HuH-7 (cell line): ENCODE data around the gene ARHGAP9.
"Not testable (repeated sequence)": the region's sequence is repeated elsewhere in the genome, so short reads cannot be mapped to it uniquely, and the experiment has no call there.

Experiments
- DNase-seq: peaks from one replicate; pipeline ENCODE4 v3.0.0; 2011; ENCODE audit warnings: low spot score

Gene ARHGAP9

DNA sequence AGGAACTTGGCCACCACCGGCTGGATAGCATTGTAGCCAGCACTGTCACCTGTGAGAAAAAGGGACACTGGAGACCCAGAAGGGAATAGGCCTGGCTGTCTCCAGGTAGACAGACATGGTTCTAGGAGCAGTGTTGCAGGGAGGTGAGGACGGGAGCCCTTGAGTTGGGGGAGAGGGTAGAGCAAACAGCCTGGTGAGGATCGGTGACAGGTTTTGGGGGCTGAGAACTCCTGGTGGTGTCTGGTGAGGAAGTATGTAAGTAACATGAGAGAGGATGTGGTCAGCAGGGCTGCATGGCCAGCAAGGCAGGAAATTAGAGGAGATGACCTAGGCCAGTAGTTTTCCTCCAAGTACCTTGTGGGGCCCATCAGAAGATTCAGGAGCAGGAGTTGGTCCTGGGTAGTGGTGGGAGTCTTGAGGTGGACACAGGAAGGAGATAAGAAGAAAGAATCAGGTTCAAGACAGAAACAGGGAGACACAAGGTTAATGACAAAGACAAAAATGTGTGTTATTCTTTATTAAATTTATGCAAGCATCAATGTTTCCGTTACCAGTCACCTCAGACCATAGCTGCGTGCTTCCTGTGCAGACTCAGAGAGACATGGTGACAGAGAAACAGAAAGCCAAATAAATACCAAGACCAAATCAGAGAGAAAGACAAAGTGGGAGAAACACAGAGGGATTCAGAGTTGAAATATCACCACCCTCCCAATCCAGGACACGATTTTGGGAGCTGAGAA lies at the start of gene ARHGAP9:
ARHGAP9 (minus strand) TSS at position 491 of the 740 bp plus-strand sequence; CDS start at position 31, 460 bp downstream.
- no peak for DNase-seq

DNA sequence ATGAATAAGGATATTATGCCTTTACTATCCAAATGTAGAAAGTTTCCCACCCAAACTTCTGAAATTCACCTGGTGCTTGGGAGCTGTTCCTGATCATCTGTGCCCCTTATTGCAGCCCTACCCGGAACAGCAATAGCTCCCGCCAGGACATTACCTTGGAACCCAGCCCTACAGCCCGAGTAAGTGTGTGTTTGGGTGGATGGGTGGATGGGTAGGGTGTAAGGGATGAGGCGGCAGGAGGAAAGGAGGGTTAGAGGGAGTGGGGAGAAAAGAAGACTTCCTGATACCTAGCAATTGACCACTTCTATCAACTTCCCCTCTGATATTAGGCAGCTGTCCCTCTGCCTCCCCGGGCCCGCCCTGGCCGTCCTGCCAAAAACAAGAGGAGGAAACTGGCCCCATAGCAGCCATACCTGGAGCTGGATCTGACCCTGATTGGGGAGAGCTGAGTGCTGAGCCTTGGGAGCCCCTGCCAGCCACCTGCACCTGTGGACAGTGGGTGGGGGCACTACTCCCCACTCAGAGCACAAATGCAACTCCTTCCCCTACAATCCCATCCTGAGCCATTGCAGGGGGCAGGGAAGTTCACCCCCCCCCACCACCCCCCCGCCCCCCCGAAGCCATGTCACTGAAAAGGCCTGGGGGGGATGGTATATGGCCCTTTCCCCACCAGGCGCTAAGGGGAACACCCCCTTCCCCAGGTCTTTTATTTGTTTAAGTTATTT lies 49.3 kb upstream of the ARHGAP9 start:
- no peak for DNase-seq

DNA sequence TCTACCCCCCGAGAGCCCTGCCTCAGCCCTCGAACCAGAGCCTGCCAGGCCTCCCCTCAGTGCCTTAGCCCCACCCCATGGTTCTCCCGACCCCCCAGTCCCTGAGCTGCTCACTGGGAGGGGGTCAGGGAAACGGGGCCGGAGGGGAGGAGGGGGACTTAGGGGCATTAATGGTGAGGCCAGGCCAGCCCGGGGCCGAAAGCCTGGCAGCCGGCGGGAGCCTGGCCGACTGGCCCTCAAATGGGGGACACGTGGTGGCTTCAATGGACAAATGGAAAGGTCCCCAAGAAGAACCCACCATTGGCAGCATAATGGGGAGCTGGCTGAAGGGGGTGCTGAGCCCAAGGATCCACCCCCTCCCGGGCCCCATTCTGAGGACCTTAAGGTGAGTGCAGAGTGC lies 48.5 kb upstream of the ARHGAP9 start:
- DNase-seq, result no peak

DNA sequence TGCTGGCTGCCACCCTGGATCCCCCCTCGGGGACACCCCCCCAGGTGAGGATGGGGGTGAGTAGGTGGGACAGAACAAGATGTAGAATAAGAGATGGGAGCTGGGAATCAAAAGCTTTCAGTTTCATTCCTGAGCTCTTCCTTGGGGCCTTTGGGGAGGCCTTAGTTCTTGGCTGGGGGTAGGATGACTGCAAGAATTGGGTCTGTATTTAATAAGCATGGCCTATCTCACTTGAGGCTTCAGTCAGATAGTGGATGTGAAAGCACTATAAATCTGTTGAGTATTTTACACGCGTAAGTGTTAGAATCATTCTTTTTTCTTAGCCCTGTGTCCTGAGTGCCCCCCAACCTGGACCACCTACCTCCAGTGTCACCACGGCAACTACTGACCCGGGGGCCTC lies 47.5 kb upstream of the ARHGAP9 start:
- DNase-seq, result no peak

GRCh38 chr12:57526477-57527126 lies 46.9 kb upstream of the ARHGAP9 start:
- DNase-seq, result no peak

GRCh38 chr12:57525615-57526383 lies 46.1 kb upstream of the ARHGAP9 start:
- DNase-seq, result no peak

DNA sequence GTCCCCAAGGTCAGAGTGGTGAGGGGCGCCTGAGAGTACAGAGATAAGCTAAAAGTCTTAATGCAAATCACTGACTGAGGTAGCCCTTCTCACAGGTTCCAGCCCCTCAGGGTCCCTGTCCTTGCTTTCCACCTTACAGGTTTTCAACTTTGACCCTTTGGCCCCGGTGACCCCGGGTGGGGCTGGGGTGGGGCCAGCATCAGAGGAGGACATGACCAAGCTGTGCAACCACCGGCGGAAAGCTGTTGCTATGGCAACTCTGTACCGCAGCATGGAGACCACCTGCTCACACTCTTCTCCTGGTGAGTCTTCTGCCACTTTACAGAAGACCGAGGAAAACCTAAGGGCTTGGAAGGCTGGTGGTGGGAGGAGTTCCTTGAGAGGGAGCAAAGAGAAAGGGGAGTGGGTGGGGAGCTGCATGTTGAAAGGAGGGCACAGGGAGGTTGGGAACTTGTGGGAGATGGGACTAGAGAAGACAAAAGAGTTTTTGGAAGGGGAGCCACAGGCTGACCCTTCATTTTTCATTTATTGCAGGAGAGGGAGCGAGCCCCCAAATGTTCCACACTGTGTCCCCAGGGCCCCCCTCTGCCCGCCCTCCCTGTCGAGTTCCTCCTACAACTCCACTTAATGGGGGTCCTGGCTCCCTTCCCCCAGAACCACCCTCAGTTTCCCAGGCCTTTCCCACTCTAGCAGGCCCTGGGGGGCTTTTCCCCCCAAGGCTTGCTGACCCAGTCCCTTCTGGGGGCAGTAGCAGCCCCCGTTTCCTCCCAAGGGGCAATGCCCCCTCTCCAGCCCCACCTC lies 45.3 kb upstream of the ARHGAP9 start:
- DNase-seq, result no peak

DNA sequence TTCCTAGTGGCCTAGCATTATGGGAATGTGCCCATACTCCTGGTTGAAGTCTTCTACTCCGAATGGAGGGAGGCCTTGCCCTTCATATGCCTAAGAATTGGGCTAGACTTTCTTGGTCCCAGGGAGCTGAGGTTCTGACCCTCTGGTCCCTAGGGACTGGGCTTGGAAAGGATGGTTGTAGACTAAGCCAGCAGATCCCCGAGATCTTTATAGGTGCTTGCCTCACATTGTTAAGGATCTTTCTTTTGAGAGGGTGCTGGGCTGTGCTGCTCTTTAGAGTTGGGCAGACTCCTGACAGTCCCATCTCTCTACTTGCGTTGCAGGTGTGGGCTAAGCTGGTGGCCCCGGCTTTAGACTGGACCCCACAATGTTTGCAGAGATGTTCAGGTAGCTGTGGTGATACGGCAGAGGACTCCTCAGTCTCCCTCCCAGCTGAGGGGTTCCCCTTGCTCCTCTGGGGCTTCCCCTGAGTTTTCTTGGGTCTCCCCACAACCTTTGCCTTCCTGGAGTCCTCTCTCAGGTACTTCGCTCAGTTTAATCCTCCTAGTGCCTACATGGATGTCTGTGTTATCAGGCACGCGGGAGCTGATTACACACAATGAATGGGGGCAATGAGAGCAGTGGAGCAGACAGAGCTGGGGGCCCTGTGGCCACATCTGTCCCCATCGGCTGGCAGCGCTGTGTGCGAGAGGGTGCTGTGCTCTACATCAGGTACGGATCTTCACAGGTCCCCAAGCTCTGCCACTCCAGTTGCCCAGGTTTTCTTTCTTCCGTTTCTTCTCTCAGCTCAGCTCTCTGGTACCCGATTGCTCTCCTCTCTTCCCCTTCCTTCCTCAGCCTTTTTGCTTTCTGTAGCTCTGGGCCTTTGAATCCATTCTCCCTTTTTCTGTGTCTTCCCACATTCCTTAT lies 44.3 kb upstream of the ARHGAP9 start:
- DNase-seq, result no peak

DNA sequence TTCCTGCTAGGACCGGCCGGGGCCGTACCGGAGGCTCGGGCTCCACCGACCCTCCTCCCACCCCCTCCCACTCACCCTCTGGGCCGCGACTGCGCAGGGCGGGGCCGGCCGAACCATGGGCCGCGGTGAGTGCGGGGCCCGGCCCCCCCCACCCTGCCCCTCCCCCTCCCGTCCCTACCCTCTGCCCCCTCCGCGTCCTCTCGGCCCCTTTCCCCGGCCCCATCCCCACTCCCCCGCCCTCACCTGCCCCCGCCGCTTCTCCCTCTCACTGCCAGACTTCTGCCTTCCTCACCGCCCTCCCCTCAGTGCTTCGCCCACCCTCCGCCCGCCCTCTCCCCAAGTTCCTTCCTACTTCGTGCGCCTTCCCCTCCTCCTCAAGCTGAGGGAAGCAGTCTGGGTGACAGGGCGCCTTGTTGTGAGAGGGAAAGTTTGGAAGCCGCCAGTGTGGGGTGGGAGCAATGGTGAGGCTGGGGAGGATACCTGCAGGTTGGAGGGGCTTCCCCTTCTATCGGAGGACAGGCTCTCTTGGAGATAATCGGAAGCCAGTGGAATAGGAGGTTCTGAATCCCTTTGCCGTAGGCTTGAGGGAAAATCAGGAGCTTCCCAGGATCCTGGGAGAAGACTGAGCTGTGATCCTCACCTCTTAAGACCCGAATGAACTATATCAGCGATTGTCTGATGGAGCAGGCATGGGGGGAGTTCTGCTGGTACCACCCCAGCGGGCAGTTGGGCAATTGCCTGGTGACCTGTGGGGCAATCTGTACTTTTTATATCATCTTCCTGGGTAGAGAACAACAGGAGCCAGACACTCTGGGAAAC lies 43.4 kb upstream of the ARHGAP9 start:
- peak; percentile 37 for DNase-seq

DNA sequence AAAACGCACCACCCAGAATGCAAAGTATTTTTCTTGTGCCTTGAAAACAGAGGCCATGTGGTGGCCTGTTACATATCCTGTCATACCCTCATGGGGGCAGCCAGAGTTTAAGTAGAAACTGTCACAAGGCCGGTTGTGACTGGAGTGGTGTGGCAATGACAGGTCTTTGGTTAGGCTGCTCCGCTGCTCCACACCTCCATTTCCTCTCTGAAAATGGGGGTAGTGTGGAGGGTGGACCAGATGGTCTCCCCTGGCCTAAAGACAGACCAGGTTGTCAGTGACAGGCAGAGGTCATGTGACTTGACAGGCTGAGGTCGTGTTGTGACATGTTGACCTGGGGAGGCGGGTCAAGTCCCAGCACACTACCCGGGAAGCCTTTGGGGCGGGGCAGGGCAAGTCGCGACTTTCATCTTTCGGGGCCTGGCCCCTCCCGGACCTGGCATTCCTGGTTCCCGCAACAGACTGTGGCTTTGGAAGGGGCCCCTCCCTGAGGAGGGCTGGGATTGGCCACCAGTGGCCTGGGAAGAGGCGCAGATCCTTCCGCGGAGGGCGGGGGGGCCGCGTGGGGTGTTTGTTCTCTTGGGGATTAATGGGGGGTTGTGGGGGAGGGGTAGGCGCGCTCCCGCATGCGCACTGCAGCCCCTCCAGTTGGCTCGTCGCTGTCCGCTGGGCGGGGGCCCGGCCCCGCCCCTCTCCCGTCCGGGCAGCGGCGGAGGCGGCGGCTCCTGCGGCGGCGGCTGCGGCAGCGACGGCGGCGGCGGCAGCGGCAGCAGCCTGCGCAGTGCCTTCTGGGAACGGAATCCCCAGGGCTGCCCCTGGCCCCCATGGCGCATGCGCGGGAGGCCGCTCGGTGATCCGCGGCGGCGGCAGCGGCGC lies 42.6 kb upstream of the ARHGAP9 start, which contains the start of gene MBD6:
MBD6 (plus strand) TSS at position 814 of the 876 bp plus-strand sequence. CDS start 1,480 bp downstream, outside the sequence.
- DNase-seq, result peak; percentile 99

GRCh38 chr12:57521525-57522010 lies 41.9 kb upstream of the ARHGAP9 start:
- peak; percentile 48 for DNase-seq

- DNase-seq, result peak; percentile 95
These were observed 40.6 kb upstream of the ARHGAP9 start, which contains the start of gene DDIT3 for GRCh38 chr12:57520053-57520818. DDIT3 (minus strand) TSS chr12:57520514; CDS start chr12:57517406, 3,108 bp downstream.

GRCh38 chr12:57519796-57520052 lies 40.1 kb upstream of the ARHGAP9 start:
- no peak for DNase-seq

DNA sequence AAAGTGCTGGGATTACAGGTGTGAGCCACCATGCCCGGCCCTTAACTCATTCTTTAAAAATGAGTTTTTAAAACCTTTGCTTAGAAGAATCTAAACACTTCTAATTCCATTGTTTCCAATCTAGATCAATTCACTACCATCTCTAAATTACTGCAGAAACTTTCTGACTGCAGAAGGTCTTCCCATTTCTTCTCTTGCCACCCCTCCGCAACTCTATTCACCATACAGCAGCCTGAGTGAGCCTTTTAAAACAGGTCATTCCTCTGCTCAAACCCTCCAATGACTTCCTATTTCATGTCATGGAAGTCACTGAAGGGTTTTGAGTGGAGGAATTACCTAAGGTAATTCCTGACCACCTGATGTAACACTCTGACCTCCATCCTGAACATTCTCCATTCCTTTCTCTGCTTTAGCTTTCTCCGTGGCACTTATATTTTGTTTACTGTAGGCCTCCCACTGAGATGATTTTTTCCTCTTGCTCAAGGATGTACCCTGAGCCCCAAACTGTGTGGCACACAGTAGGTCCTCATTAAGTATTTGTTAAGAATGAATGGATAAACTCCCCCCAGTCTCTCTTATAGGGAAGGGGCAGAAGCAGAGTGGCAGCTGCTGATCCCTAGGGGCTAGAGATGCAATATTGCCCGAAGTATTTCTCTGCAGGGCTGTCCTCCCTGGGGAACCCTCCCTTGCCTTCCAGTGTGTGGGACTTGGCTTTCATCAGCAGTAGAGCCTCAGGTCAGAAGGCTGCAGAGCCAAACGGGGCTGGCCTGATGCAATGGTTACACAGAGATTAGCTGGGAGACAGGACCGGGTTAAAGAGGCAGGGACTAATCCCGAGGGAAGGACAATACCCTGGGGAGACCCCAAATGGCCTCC lies 39.5 kb upstream of the ARHGAP9 start:
- peak; percentile 50 for DNase-seq

DNA sequence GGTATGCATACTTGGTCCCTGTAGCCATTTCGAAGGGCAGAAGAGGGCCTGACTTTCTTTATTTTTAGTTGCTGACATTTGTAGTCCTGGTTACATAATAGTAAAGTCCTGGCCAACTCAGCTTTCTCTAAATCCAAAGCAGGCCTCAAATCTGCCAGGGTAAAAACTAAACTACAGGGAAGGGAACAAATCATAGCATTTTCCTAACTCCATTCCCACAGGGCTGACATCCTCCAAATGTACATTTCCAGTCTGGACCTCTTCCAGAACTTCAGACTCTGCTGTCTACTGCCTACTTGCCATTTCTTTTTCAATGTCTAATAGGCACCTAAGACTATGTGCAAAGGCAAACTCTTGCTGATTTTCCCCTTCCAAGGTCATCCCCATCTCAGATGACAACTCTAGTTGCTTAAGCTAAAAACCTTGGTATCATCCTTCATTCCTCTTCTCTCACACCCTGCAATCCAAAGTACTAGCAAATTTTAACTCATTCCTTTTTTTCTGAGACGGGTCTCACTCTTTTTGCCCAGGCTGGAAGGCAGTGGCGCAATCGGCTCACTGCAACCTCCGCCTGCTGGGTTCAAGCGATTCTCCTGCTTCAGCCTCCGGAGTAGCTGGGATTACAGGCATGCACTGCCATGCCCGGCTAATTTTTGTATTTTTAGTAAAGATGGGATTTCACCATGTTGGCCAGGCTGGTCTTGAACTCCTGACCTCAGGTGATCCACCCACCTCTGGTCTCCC lies 38.7 kb upstream of the ARHGAP9 start:
- DNase-seq, result no peak

DNA sequence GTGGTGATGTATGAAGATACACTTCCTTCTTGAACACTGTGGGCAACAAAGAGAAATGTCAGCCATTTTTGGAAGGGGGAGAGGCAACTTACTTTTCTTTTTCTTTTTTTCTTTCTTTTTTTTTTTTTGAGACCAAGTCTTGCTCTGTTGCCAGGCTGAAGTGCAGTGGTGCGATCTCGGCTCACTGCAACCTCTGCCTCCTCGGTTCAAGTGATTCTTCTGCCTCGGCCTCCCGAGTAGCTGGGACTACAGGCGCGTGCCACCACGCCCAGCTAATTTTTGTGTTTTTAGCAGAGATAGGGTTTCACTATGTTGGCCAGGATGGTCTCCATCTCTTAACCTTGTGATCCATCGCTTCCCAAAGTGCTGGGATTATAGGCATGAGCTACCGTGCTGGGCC lies 38.1 kb upstream of the ARHGAP9 start:
- not testable (repeated sequence) for DNase-seq
